Femur (tissue), 1 donor: Measurements from ENCODE around the gene KDM4B.

Experiments
- DNase-seq: peaks from one replicate; pipeline ENCODE4 v3.0.0-alpha.2; 2017

The KDM4B gene

DNA sequence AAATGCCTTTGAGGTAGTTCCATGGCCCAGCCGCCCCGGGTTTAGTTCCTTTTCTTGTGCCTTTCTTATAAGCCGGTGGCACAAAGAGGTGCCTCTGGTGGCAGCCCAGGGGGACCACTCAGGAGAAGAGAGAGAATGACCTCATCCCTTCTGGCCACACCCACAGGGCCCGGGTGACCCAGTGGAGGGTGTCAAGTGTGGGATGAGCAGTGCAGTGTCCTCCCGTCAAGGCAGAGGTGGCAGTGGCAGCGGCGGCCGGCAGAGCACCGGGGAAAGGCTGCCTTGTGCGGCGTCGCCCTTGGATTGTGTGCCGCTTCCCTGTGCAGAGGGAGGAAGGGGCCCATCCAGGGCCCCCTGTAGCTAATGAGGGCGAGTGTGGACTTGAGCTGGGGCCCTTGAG is 47.9 kb downstream of the KDM4B start:
- peak; percentile 14 for DNase-seq

DNA sequence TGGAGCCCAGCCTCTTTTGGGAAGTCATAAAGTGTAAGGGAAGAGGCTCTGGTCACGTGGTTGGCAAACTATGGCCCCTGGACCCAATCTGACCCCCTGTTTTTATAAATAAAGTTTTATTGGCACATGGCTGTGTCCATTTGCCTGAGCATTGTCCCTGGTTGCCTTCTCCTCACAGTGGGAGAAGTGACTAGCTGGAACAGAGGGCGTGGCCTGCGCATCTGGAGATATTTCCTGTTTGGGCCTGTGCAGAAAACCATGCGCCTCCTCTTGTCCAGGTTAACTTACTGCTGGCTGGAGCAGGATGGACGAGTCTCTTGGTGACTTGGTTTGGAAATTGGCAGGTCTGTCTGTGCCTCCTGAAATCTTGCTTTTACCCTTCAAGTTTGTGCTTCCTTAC is 48.3 kb downstream of the KDM4B start:
- peak; percentile 14 for DNase-seq

DNA sequence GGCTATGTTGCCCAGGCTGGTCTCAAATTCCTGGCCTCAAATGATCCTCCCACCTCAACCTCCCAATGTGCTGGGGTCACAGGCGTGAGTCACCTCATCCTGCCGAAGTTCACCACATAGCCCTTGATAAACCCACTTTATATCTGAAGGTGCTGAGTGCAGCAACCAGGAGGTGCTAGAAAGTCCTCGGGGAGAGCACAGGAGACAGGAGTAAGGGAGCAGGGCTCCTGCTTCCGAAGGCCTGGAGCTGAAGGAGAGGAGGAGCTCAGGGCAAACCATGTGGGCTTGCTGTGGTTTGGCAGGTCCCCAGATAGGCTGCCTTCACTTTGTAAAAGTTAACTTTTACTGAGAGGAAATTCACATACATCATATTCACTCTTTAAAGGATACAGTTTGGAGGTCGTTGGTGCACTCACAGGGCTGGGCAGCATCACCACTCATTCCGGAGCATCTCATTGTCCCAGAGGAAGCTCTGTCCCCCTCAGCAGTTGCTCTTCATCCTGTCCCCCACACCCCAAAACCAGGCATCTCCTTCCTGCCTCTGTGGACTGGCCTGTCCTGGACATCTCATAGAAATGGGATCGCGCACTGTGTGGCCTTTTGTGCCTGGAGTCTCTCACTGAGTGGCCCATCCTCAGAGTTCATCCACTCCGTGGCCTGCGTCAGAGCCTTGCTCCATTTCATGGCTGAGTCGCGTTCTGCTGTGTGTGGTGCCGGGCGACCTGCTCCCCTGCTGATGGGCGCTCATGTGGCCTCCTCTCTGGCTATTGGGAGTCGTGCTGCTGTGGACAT is 49.5 kb downstream of the KDM4B start:
- peak; percentile 43 for DNase-seq

DNA sequence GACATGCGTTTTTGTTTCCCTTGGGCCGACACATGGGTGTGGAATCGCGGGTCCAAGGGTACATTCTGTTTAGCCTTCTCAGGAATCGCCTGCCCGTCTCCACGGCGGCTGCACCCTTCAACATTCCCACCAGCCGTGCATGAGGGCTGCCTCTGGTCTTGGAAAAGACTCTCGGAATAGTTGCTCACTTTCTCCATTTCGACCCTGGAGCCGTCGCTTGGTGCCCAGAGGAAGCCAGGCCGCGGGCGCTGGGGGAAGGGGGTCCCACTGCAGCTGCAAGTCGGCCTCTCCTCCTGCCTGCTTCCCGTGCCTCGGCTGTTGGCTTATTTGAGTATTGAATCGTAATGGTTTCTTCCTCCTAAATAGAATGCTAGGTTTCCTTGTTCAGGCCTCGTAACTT is 51.5 kb downstream of the KDM4B start:
- no peak for DNase-seq

DNA sequence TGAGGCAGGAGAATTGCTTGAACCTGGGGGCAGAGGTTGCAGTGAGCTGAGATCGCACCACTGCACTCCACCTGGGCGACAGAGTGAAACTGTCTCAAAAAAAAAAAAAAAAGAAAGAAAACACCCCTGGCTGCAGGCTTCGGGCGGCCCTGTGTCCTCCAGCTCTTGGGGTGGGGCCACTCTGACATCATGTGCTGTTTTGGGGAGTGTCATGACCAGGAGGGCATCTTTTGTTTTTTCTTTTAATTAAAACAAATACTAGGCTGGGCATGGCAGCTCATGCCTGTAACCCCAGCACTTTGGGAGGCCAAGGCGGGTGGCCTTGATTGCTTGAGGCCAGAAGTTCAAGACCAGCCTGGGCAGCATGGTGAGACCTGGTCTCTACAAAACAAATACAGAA is 52.1 kb downstream of the KDM4B start:
- no peak for DNase-seq

DNA sequence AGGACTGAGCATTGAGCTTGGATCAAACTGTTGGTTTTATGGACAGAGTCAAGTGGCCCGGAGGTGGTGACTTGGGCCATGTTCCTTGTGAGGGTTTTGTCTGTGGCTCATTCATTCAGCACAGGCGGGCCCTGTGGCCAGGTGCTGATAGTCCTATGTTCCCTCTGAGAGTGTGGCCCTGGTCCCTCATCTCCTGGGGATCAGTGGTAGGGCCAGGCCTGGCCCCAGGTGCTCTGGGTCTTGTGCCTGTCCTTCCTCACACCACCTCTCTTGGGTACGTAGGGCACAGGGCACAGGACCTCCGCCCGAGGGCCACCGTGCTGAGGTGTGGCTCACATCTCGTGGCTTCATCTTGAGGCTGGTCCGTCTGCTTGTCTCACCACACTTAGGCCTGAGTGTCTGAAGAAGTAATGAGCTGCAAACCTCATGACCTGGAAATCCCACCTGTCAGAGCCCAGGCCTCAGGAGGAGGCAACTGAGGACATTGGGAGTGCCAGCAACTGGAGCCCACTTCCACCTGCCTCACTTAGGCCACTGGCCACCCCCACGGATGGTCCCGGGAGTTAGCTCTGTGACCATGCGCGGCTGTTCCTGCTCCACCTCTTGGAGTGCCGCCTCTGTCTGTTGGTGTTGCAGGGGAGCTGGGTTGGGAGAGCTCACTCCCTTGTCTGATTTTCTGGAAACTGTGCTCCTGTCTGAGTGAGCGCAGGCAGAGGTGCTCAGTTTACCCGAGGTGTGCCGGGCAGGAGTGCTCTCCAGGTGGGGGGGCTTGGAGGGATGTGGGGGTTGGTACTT is 53.4 kb downstream of the KDM4B start:
- no peak for DNase-seq

DNA sequence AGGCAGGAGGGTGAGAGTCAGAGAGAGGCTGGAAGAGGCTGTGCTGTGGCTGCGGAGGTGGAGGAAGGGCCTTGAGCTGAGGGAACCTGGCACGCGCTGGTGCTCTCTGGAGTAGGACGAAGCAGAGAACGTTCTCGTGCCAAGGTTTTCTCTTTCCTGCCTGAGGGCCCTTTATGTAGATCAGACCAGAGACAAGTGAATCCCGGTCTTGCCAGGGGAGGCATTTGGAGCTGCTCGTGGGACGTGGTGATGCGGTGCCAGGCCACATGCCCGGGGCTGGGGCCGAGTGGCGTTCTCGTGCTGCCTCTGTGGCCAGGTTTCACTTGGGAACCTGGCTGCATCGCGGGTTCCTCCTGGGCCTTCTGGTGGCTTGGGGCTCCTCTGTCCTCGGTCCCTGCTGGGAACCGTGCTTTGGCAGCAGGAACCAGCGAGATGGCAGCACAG is 54.2 kb downstream of the KDM4B start:
- DNase-seq = no peak

DNA sequence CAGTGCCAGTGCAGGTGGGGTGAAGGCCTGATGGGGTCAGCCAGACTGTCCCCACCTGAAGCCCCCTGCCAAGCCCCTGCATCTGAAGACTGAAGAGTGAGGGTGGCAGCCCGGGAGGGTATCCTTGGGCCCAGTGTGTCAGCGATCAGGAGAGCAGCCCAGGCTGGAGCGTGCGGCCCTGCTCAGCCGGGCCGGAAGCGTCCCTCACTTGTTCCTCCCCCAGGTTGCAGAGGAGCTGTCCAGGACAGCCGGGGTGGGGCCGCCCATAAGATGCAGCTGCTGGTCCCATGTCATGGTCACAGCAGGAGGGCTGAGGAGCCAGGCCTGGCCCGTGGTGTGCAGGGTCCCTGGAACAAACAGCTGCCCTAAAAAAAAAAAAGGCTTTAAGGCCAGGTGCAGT is 55.4 kb downstream of the KDM4B start:
- peak; percentile 62 for DNase-seq

DNA sequence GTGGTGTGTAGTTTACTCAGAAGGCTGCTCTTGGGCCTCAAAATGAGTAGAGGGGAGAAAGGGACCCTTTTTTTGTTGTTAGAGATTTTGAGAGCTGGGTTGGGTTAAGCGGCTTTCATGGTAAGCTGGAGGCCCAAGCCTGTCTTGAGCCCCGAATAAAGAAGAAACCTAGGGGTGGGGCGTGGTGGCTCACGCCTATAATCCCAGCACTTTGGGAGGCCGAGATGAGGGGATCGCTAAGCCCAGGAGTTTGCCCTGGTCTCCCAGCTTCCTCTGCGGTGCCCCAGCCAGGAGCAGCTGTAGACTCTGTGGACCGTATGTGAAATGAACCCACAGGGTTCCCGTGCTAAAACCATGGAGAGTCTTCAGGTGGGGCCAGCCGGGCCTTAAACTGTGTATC is 56.1 kb downstream of the KDM4B start:
- no peak for DNase-seq

DNA sequence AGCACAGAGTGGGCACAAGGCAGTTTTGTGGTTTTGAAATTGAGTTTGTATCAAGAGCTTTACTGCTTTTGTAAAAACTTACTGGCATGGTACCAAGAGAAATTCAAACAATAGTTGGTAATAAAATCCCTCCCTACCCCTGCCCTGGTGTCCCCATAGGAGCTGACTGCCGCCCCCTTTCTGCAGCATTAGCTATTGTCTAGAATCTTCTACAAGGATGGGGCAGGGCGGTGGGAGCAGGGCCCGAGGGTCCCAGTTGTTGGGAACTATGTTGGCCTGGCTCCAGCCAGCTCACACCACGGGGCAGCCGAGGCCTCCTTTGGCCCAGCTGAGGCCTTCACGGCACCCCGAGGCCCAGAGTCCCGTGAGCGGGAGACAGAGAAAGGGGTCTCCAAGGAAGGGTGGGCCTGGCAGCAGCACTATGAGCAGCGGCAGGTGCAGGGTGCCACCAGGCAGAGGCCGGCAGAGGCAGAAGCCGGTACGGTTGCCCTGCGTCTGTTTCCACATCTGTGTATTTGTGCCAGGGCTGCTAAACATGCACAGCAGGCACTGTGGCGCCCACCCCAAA is 57.9 kb downstream of the KDM4B start:
- DNase-seq = no peak

DNA sequence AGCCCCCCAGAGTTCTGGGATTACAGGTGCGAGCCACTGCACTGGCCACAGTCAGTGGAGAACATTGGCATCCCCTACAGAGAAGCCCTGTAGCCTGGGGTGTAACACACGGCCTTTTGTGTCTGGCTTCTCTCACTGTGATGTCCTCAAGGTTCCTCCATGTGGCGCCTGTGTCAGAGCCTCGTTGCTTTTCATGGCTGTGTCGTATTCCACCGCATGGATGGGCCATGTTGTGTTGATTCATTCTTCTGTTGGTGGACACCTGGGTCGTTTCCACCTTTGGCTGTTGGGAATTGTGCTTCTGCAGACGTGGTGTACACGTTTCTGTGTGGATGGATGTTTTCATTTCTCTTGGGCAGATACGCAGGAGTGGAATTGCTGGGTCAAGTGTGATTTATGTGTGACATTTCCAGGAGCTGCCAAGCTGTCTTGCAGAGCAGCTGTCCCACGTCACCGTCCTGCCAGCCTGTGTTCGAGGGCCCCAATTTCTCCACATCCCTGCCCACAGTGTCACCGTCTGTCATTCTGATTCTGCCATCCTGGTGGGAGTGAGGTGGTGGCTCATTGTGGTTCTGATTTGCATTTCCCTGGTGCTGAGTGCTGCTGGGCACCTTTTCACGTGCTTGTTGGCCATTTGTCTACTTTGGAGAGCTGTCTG is 59.4 kb downstream of the KDM4B start:
- DNase-seq = no peak

DNA sequence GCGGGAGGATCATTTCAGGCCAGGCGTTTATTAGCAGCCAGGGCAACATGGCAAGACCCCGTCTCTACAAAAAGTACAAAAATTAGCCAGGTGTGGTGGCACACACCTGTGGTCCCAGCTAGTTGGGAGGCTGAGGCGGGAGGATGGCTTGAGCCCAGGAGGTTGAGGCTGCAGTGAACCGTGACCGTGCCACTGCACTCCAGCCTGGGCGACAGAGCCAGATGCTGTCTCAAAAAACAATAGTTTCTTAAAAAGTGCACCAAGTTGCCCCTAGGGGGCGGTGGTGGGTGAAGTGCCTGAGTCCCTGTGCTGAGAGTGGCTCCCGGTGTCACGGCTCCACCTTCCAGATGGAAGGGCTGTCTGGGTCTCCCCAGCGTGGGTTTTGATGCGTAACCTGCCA is 60.7 kb downstream of the KDM4B start:
- peak; percentile 39 for DNase-seq

DNA sequence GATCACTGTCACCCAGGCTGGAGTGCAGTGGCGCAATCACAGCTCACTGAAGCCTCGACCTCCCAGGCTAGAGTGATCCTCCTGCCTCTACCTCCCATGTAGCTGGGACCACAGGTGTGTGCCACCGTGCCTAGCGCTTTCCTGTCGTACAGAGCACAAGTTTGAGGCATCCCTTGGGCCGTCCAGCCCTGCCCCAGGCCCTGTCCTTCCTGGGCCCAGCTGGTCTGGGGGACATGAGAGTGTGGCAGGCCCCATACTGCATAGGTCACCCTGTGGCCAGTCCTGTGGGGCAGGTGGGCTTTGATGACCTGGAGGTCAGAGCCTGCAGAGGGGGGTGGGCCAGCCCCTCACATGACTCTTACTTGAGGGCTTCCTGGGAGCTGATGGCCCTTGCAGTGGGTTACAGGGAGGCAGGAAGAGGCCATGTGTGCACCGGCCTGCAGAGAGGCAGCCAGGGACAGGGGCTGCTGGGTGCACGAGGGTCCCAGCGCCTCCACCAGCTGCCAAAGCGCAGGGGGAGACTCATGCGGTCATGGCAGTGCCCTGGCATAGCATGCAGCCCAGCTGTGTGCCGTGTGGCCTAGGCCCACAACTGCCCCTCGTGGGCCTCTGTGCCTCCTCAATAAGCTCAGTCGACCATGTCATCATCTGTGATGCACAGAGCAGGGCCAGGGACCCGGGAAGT is 61.4 kb downstream of the KDM4B start:
- no peak for DNase-seq

DNA sequence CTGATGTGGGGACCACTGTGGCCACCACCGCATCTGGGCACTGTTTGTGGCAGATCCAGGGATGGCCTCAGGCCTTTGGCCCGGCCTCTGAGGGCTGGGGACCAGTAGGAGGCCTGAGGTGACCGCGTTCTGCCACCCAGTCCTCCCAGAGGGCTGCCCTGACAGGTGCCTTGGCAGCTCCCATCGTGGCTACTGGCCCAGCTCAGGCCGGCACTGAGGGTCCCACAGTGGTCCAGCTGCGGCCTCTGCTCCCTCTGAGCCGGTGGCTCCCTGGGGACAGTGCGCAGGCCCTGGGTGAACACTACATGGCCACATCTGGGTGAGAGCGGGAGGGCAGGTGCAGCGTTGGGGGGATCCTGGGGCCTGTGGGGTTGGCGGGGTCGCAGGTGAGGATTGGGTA is 61.9 kb downstream of the KDM4B start:
- DNase-seq = no peak

DNA sequence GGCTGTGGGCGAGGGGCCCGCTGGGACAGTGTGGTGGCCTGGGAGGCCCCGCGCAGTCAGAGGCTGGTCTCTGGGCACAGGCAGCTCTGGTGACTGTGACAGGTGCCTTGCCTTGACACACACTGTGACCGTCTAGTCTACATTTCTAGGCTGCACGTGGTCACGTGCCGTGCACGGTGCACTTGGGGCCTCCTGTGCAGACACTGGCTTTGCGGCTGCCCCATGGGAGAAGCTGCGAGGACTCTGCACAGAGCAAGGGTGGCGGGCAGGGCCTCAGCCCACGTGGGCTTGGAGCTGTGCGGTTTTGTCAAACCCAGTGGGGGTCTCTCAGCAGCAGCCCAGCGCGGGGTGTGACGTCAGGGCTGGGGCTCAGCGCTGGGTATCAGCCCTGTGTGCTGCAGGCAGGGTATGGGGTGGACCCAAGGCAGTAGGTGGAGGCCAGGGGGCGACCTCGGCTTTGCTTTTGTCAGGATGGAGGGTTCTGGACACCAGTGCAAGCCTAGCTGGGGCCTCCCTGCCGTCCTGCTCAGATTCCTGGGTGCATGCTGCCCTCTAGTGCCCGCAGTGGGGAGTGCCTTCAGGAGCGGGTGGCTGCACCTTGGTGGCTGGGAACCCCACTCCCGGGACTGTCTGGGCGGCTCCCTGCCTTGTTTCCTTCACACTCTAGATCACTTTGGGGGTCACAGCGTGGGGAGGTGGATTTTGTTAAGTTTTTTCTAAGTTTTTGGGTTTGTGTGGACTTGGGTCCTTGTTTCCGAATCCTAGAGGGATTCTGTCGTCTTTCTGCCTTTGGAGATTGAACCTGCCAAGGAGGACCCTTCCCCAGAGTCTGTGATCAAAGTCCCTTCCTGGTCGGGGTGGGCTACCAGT is 62.6 kb downstream of the KDM4B start:
- peak; percentile 90 for DNase-seq

DNA sequence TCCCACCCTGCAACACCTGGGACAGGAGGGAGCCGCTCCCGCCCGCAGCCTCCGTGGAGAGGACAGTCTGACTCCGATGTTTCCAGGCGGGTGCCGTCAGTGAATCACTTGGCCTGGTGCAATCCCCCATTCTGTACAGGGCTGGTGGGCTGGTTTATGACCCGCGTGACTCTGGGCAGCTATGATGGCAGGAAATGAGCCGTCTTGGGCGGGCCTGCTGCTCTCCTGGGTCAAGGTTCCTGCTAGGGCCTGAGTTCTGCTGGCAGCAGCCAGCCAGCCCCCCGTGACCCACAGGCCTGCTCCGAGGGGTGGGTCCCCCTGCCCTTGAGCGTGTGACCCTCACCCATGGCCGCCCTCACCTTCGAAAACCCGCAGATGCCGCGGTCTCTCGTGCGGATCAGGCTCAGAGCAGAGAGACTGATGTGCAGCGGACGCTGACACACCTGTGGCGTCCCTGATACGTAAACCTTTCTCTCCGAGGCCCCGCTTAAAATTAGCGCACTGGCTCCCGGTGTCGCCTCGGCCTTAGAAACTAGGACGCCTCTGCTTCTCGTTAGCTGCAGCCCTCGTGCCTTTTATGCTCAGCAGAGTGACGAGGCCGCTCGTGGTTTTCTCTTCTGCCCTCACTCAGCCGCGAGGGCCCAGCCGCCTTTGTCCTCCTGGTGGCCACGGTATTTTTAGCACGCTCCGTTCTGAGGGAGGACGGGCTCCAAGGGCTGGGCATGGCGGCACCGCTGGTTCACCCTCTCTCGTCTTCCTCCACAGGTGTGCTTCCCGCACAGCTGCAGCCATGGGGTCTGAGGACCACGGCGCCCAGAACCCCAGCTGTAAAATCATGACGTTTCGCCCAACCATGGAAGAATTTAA is 63.4 kb downstream of the KDM4B start:
- no peak for DNase-seq

DNA sequence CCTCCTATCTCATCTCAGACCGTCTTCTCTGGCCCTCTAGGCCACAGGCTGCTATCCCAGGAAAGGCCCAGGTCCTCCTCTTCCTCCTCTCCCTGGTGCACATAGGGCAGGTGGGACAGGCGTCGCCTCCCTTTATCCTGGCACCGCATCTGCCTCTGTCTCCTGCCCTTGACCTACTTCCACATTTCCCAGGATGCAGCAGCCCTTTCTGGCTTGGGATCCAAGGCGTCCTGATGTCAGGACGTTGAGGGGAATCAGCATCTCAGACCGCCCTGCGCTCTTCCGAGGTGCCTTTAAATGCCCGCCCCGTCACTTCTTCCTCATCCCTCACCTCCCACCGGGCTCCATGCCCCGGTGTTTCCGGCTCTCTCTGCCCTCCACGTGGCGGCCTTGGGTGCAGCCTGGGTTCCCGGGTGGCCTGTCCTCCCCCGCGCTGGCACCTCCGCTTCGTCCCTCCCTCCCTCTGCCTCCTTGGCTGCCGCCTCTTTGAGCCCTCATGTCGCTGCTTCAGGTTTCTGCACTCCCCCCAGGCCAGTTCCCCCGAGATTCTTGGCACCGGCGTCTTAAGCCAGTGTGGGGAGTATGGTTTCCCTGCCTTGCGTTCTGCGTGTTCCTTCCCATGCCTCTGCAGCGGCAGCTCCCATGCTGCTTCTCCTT is 66.3 kb downstream of the KDM4B start:
- no peak for DNase-seq

DNA sequence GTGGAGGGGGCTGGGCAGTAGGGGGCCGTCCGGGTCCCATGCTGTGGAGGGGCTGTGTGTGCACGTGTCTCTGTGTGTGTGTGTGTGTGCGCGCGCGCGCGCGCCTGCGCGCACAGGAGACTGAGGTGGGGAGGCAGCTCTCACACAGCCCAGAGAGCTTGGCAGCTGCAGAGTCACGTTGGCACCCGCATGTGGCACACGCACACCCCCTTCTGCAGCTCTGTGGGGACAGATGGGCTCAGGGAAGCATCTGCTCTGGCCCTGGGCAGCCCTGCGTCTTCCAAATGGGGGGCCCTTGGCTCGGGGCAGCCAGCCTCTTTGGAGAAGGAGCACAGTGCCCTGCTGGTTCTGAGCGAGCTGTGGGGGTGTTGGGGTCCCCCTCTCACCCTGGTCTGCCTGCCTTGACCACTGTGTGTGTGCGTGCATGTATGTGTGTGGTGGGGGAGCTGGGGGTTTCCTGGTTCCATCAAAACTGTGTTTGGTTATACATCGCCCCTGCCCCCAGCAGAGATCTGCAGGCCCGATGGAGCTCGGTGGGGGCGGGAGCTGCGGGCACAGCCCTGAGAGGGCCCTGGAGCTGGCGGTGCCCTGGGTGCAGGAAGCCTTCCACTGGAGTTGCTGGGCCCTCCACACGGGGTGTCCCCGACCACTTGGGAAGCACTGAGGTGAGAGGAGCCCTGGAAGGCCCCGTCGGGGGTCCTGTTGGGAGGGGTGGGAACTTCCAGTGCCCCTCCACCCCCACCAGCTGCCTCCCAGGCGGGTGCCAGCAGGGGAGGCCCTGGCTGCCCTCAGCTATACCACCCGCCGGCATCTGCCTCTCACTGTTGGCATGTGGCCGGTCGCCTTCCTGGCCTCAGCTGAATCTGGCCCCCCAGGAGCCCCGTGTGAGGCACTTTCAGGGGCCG is 67.1 kb downstream of the KDM4B start:
- peak; percentile 63 for DNase-seq
